ENCODE measurements around the gene TTK.
"Not testable (repeated sequence)": the region's sequence is repeated elsewhere in the genome, so short reads cannot be mapped to it uniquely, and the experiment has no call there.

The TTK gene

GRCh38 chr6:80022803-80023202 lies 18.4 kb downstream of the TTK start:
- DNase-seq = no peak

GRCh38 chr6:80028589-80028988 lies 24.1 kb downstream of the TTK start:
- DNase-seq = no peak

DNA sequence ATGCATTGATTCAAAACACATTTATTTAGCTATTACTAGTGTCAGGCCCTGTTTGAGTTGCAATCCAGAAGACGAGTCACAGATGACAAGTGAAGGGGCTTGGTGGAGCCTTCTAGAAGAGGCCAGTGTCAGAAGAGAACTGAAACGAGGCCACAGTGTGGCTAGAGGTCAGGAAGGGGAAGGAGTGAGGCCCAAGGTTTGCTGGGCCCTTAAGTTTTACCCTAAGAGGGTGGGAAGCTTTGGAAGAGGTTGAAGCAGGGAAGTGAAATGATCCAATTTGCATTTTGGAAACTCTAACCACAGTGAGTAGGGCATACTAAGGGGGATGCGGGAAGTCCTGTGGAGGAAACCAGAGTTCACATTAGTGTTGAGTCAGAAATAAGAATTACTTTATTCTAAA lies 25.0 kb downstream of the TTK start:
- DNase-seq = no peak

DNA sequence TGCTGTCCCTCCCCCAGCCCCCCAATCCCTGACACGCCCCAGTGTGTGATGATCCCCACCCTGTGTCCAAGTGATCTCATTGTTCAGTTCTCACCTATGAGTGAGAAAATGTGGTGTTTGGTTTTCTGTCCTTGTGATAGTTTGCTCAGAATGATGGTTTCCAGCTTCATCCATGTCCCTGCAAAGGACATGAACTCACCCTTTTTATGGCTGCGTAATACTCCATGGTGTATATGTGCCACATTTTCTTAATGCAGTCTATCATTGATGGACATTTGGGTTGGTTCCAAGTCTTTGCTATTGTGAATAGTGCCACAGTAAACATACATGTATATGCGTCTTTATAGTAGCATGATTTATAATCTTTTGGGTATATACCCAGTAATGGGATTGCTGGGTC lies 43.8 kb downstream of the TTK start:
- not testable (repeated sequence) for DNase-seq

DNA sequence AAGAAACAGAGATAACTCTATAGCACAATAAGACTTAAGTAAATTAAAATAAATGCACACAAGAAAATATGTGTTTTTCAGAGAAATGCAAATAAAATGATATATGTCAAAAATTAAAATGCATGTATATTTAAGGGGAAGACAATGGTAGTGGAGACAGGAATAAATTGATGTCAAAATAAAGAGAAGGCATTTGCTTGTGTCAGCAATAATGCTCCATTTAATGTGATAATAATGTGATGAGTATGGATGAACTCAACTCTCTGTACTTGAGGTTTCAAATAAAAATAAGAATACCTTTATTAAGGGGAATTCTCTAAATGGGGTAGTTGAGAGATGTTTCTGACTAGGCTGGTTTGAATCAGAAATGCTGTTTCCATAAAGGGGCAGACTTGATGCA lies 56.3 kb downstream of the TTK start:
- no peak for DNase-seq

DNA sequence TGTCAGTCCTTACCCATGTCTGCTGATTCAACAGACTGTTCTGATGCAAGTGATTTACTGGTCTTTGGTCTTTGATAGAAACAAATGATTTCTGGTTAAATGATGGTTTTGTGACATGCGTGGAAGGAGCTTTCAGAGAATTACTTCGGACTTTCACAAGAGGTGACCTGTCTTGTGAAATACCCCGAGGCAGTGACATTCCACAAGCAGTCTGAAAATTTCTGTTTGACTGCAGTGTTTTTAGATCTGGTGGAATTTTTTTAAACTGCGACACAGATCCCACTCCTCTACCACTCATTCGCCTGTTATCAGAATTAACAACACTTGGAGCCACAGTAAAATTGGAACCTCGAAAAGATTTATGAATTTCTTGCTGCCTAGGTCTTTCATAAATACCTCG lies 63.7 kb downstream of the TTK start:
- DNase-seq = not testable (repeated sequence)

GRCh38 chr6:80070431-80070830 lies 66.0 kb downstream of the TTK start:
- not testable (repeated sequence) for DNase-seq

DNA sequence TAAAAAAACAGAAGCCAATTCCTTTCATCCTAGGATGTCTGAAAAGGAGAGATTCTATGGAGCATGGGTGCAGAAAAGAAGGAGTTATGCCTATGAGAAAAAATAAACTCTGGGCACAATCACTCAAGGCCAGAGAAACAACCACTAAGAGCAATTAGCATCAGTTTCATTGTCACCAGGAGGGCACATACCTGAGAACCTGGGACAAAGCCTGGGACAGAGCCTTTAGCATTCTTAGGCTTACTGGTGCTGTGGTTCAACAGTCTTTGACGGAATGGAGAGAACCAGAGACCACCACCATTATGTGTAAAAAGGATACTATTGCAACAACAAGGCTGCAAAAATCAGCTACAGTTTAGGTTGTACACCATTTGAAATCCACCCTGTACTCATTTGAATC lies 72.6 kb downstream of the TTK start:
- DNase-seq = no peak

DNA sequence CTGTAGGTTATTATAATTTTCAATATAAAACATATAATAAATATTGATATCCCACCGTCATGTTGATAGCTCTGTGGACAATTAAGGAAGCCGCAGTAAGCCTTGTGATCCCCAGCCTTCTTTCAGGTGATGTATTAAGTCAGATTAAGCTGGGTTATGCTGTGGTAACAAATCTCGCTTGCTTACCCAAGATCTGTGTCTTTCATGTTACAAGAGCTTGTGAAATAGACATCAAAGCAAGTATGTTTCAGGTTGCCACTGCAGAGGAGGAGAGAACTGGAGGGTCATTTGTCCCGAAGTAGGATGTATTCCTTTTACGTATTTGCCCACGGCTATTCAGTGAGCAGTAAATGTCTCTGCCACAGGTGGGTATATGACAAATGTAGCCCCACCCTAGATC lies 84.2 kb downstream of the TTK start:
- no peak for DNase-seq

DNA sequence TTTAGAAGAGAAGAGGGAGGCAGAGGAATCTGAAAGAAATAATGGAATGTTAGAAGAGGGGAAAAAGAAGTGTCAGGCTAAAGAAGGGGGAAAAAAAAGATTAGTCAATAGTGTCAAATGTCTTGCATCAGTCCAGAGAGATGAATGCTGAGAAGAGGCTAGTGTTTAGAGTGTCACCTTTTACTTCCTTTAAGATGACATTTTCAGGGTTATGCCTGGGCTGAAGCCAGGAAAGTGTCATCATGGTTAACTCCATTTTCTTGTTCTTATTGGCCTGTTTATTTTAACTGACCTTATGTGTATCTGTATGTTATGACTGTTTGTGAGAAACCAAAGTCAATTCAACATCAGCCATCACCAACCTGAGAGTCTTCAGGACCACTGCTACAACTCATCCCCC lies 87.1 kb downstream of the TTK start:
- no peak for DNase-seq
